Measurements from ENCODE around the gene R3HDML. TPM values are rescaled to one million over a fixed set of nuclear protein-coding genes. Genes with fewer than 3 reads are reported as not detected.

R3HDML gene
- total RNA-seq, 2 donors from 2014 or later = not detected

DNA sequence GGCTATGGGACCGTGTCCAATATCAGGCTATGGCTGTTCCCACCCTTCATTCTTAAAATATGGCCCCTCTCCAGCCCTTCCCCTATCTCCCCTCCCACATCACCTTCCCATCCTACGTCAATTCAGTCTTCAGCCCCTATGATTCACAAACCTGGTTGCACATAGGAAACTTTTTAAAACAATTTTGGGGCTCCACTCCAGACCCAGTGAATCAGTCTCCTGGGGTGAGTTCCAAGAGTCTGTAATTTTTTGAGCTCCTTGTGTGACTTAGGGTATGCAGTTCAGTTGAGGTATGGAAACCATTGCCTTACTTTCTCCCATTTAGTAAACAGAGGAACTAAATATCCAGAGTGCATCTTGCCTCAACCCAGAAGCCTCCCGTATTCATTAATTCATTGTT is 24.2 kb downstream of the R3HDML start:
- DNase-seq (ENCODE audit: low spot score) = no peak
- Mint-ChIP-seq H3K4me1 (ENCODE audit: low read depth in 2 of 2) (no peaks in the 10 kb centered on the region), H3K9me3 (no peaks in the 10 kb centered on the region), H3K4me3 (no peak overlapping the region), H3K27me3 (peaks cover 6 to 21% of the 10 kb centered on the region in 2 donors), H3K36me3 (no peaks in the 10 kb centered on the region), H3K27ac (no peak overlapping the region)
- ATAC-seq = no peak

DNA sequence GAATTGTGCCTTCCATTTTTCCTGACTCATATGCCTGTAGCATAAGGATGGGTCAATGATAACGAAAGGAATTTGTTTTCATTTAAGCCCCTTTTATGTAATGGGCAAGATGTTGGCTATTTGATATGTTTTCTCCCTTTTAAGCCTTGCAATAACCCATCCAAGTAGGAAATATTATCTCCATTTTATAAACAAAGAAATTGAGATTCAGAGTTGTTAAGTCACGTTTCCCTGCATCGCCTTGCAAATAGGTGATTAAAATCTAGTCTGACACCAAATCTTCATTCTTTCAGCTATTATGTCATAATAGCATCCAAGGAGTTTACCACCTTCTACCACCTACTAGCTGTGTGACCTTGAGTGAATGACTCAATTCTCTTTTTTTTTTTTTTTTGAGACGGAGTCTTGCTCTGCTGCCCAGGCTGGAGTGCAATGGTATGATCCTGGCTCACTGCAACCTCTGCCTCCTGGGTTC is 25.7 kb downstream of the R3HDML start:
- no peak overlapping the region for H3K27ac Mint-ChIP-seq
- DNase-seq (ENCODE audit: low spot score) (no peak), ATAC-seq (no peak)
- H3K36me3 Mint-ChIP-seq = no peaks in the 10 kb centered on the region
- H3K4me3 Mint-ChIP-seq = no peak overlapping the region
- H3K27me3 Mint-ChIP-seq = peaks cover 6 to 21% of the 10 kb centered on the region in 2 donors
- H3K9me3 Mint-ChIP-seq = no peaks in the 10 kb centered on the region
- H3K4me1 Mint-ChIP-seq (ENCODE audit: low read depth in 2 of 2) = no peaks in the 10 kb centered on the region

DNA sequence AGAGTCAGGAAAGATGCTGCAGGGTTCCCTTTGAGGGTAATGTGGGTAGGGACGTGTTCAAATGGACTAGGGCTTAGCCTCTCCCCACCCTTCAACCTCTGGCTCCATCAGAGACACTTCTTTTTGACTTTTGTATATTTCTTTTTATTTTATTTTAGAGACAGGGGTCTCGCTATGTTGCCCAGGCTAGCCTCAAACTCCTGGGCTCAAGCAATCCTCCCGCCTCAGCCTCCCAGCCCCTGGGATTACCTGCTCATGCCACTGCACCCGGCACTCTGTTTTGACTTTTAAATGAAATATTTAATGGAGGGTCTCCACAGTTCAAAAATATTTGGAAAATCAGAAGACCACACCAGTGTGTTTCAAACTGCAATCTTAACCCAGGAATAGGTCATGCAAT is 27.2 kb downstream of the R3HDML start:
- no peaks in the 10 kb centered on the region for H3K36me3 Mint-ChIP-seq
- H3K4me1 Mint-ChIP-seq (ENCODE audit: low read depth in 2 of 2) = no peaks in the 10 kb centered on the region
- no peak overlapping the region for H3K27ac Mint-ChIP-seq
- DNase-seq (ENCODE audit: low spot score) (no peak), ATAC-seq (no peak)
- H3K9me3 Mint-ChIP-seq = no peaks in the 10 kb centered on the region
- H3K4me3 Mint-ChIP-seq = no peak overlapping the region
- H3K27me3 Mint-ChIP-seq = peaks cover 6 to 12% of the 10 kb centered on the region in 2 donors

- DNase-seq (ENCODE audit: low spot score) (no peak), ATAC-seq (no peak)
- no peaks in the 10 kb centered on the region for H3K9me3 Mint-ChIP-seq
- H3K4me3 Mint-ChIP-seq = no peak overlapping the region
- no peak overlapping the region for H3K27ac Mint-ChIP-seq
- H3K27me3 Mint-ChIP-seq = peaks cover 6 to 9% of the 10 kb centered on the region in 2 donors
- H3K36me3 Mint-ChIP-seq = no peaks in the 10 kb centered on the region
- H3K4me1 Mint-ChIP-seq (ENCODE audit: low read depth in 2 of 2) = no peaks in the 10 kb centered on the region
These were observed 27.9 kb downstream of the R3HDML start for GRCh38 chr20:44364780-44365179.

DNA sequence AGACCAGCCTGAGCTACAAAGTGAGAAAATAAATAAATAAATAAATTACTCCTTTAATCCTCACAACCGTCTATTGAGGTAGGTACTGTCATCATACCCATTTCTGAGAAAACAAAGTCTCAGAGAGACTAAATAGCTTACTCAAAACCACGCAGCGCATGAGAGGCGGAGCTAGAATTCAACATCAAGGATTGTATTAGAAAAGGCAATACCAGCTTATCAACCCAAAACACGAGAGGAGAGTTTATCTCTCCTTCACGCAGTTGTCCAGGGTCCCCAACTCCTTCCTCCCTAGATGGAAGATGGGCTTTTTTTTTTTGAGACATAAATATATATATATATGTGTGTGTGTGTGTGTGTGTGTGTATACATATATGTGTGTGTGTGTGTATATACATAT is 30.9 kb downstream of the R3HDML start:
- DNase-seq (ENCODE audit: low spot score) (no peak), ATAC-seq (no peak)
- Mint-ChIP-seq H3K4me3 (no peak overlapping the region), H3K27me3 (peaks cover 5 to 6% of the 10 kb centered on the region in 2 donors), H3K27ac (no peak overlapping the region), H3K4me1 (ENCODE audit: low read depth in 2 of 2) (no peaks in the 10 kb centered on the region), H3K9me3 (no peaks in the 10 kb centered on the region), H3K36me3 (no peaks in the 10 kb centered on the region)

DNA sequence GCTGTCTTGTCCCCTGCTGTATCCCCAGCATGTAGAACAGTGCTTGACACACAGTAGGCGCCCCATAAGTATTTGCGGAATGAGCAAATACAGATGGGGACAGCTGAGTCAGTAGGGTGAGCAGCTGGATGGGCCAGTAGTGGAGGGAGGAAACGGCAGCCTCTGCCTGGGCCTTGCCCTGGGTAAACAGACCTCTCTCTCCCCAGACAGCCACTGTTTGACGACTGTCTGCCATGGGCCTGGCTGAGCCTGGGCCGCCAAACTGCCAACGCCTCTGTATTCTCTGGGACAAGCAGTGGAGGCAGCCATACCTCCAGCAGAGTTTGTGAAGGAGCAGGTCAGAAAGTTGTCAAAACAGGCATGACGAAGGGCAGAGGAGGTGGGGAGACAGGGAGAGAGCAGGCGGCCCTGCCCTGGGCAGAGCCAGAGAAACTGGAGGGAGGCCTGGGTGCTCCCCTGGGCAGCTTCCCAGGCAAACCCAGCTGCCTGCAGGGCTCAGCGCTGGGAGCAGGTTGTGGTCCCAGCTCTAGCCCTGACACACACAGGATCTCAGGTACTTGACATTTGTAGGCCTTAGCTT is 33.9 kb downstream of the R3HDML start:
- H3K9me3 Mint-ChIP-seq = no peaks in the 10 kb centered on the region
- no peak overlapping the region for H3K27ac Mint-ChIP-seq

DNA sequence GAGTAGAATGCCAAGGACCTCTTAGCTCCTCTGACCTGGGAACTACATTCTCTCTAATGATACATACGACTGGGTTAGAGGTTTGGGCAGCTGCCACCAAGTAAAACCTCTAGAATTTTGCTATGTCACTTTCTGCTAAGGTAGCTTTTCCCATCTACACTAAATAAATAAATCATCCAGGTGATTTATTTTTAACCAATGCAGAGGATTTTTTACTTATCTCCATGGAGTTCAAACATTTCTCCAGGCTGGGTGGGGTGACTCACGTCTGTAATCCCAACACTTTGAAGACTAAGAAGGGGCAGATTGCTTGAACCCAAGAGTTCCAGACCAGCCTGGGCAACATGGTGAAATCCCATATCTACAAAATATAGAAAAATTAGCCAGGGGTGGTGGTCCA is 45.8 kb downstream of the R3HDML start:
- peaks cover 5 to 18% of the 10 kb centered on the region in 2 donors for H3K27me3 Mint-ChIP-seq
- H3K27ac Mint-ChIP-seq = no peak overlapping the region
- H3K4me1 Mint-ChIP-seq (ENCODE audit: low read depth in 2 of 2) = peaks cover 0 to 5% of the 10 kb centered on the region in 2 donors
- DNase-seq (ENCODE audit: low spot score) (no peak), ATAC-seq (no peak)
- no peak overlapping the region for H3K4me3 Mint-ChIP-seq
- H3K9me3 Mint-ChIP-seq = no peaks in the 10 kb centered on the region
- H3K36me3 Mint-ChIP-seq = no peaks in the 10 kb centered on the region

More for the DNA sequence above, 33.9 kb downstream of the R3HDML start:
- no peak for DNase-seq (ENCODE audit: low spot score)
- peak; percentile 31 to 43 for ATAC-seq
- no peak overlapping the region for H3K4me3 Mint-ChIP-seq
- no peaks in the 10 kb centered on the region for H3K4me1 Mint-ChIP-seq (ENCODE audit: low read depth in 2 of 2)
- H3K36me3 Mint-ChIP-seq = no peaks in the 10 kb centered on the region
- peaks cover 14% of the 10 kb centered on the region in 2 donors for H3K27me3 Mint-ChIP-seq

- peak; percentile 86 for DNase-seq (ENCODE audit: low spot score)
- Mint-ChIP-seq H3K27ac (no peak overlapping the region), H3K27me3 (peaks cover 0 to 18% of the 10 kb centered on the region in 2 donors), H3K4me3 (no peak overlapping the region), H3K9me3 (no peaks in the 10 kb centered on the region), H3K36me3 (no peaks in the 10 kb centered on the region), H3K4me1 (ENCODE audit: low read depth in 2 of 2) (peaks cover 5 to 12% of the 10 kb centered on the region in 2 donors)
- ATAC-seq = peak; percentile 72 to 76
These were observed 47.7 kb downstream of the R3HDML start for GRCh38 chr20:44384423-44385027.

GRCh38 chr20:44388466-44389023 is 51.7 kb downstream of the R3HDML start:
- no peak overlapping the region for H3K27ac Mint-ChIP-seq
- no peaks in the 10 kb centered on the region for H3K9me3 Mint-ChIP-seq
- H3K4me3 Mint-ChIP-seq = no peak overlapping the region
- H3K36me3 Mint-ChIP-seq = no peaks in the 10 kb centered on the region
- ATAC-seq = peak; percentile 88 to 92
- peak; percentile 81 for DNase-seq (ENCODE audit: low spot score)
- peaks cover 5 to 12% of the 10 kb centered on the region in 2 donors for H3K4me1 Mint-ChIP-seq (ENCODE audit: low read depth in 2 of 2)
- peaks cover 0 to 12% of the 10 kb centered on the region in 2 donors for H3K27me3 Mint-ChIP-seq

GRCh38 chr20:44389871-44390270 is 53.0 kb downstream of the R3HDML start:
- Mint-ChIP-seq H3K4me1 (ENCODE audit: low read depth in 2 of 2) (peaks cover 5 to 10% of the 10 kb centered on the region in 2 donors), H3K4me3 (no peak overlapping the region), H3K36me3 (no peaks in the 10 kb centered on the region), H3K27me3 (peaks cover 0 to 10% of the 10 kb centered on the region in 2 donors), H3K9me3 (no peaks in the 10 kb centered on the region), H3K27ac (no peak overlapping the region)
- ATAC-seq = no peak
- DNase-seq (ENCODE audit: low spot score) = no peak

DNA sequence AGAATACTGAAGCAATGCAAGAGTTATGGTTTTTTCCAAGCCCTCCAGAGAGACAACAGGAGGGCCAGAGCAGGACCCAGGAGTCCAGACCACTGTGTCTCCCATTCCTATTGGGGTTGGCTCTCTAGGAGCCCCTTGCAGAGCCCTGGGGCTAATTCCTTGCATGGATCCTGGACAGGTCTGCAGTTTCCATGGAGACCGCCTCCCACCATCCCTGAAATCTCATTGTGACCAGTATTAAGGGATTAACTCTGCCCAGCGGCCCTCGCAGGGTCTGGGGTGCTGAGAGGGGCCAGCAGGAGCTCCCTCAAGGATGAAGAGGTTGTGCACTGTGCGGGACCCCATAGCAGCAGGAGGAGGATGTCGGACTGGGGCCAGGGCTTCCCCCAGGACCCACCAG is 53.4 kb downstream of the R3HDML start:
- H3K27me3 Mint-ChIP-seq = peaks cover 0 to 10% of the 10 kb centered on the region in 2 donors
- ATAC-seq (no peak), DNase-seq (ENCODE audit: low spot score) (no peak)
- H3K36me3 Mint-ChIP-seq = no peaks in the 10 kb centered on the region
- no peaks in the 10 kb centered on the region for H3K9me3 Mint-ChIP-seq
- no peak overlapping the region for H3K4me3 Mint-ChIP-seq
- H3K4me1 Mint-ChIP-seq (ENCODE audit: low read depth in 2 of 2) = peaks cover 5 to 10% of the 10 kb centered on the region in 2 donors
- no peak overlapping the region for H3K27ac Mint-ChIP-seq

DNA sequence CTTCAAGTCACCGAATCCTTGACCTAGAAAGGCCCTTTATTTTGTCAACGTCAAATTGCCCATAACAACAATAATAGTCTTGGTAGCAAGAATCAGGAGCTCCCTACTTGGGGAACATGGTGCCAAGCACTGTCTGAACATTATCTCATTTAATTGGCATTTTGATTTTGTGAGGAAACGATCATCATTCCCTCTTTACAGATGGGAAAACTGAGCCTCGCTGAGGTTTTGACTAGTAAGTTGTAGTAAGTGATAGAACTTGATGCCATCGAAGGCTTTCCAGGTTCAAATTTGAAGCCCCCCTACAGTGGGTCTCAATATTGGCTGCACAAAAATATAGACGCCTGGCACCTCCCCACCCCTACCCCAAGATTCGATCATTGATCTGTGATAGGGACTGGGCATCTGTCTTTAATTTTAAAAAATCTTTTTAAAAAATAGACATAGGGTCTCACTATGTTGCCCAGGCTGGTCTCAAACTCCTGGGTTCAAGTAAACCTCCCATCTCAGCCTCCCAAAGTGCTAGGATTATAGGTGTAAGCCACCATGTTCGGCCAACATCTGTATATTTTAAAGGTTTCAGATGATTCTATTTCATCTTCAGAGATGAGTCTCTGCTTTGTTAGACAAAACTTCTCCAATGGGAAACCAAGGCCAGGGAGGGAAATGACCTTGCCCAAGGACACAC is 55.4 kb downstream of the R3HDML start:
- Mint-ChIP-seq H3K9me3 (no peaks in the 10 kb centered on the region), H3K36me3 (no peaks in the 10 kb centered on the region), H3K27me3 (peaks cover 0 to 10% of the 10 kb centered on the region in 2 donors), H3K27ac (no peak overlapping the region), H3K4me3 (no peak overlapping the region), H3K4me1 (ENCODE audit: low read depth in 2 of 2) (peaks cover 5 to 8% of the 10 kb centered on the region in 2 donors)
- ATAC-seq (no peak), DNase-seq (ENCODE audit: low spot score) (no peak)

- H3K36me3 Mint-ChIP-seq = no peaks in the 10 kb centered on the region
These were observed 56.1 kb downstream of the R3HDML start for GRCh38 chr20:44392776-44393607.

More at GRCh38 chr20:44392776-44393607, 56.1 kb downstream of the R3HDML start:
- H3K9me3 Mint-ChIP-seq = no peaks in the 10 kb centered on the region
- H3K27ac Mint-ChIP-seq = no peak overlapping the region
- no peak for DNase-seq (ENCODE audit: low spot score)
- peaks cover 5 to 7% of the 10 kb centered on the region in 2 donors for H3K4me1 Mint-ChIP-seq (ENCODE audit: low read depth in 2 of 2)
- peaks cover 0 to 6% of the 10 kb centered on the region in 2 donors for H3K27me3 Mint-ChIP-seq
- no peak overlapping the region for H3K4me3 Mint-ChIP-seq
- ATAC-seq = no peak
